GM19099 (cell line): ENCODE results near the gene TRIB2.

Source experiments
- POLR2A ChIP-seq: IDR thresholded peaks from 3 replicates; pipeline ENCODE4 v1.6.1; 2011; ENCODE audit warnings: low read depth; ENCODE audit not compliant: insufficient read length; ENCODE audit errors: extremely low read depth

TRIB2 gene

DNA sequence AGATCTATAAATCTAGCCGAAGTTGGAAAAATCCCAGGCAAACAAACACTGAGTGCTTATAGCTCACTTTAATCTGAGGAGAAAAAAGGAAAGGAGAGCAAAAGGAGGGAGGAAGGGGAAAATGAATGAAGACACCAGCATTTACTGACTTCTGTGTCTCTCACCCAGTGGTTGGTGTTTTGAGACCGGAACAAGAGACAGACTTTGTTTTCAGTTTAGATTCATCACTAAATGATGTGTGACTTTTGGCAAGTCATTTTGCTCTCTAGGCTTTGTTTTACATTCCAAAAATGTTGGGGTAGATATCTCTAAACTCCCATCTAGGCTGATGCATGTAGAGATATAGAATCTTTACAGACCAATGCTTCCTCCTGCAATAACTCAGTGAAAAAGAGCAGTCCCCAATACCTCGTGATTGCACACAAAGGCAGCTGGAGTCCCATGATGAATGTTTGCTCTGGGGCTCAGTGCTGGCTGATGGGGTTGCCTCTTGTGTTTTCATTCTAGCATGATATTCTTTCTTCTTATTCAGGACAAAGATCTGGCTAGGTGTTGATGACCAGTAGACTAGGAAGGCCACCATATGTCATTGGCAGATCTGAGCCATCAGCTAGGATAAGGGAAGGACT lies 51.4 kb downstream of the TRIB2 start:
- no peak for TF ChIP-seq POLR2A

DNA sequence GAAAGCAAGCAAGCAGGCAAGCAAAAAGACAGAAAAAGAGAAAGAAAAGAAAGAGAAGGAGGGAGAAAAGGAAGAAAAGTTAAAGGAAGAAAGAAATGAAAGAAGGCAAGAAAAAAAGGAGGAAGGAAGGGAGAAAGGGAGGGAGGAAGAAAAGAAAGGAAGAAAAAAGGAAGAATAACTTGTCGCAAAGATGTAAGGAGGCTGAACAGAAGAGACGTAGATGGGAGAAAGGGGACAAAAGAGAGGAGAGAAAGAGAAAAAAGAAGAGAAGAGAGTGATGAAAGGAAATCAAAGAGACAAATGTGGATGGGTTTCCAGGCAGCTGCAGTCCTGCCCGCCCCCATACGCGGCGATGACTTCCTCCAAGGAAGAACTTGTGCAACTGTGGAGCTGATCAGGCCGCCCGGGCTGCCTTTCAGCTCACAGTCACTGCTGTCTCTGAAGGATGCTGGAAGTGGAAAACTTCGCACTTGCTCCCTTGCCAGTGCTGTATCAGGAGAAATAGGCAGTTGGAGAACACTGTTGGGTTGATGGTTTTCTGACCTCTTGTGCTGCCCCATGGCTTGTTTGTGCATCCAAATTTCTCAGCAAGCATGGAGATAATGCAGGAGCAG lies 52.9 kb downstream of the TRIB2 start:
- TF ChIP-seq POLR2A, result no peak

DNA sequence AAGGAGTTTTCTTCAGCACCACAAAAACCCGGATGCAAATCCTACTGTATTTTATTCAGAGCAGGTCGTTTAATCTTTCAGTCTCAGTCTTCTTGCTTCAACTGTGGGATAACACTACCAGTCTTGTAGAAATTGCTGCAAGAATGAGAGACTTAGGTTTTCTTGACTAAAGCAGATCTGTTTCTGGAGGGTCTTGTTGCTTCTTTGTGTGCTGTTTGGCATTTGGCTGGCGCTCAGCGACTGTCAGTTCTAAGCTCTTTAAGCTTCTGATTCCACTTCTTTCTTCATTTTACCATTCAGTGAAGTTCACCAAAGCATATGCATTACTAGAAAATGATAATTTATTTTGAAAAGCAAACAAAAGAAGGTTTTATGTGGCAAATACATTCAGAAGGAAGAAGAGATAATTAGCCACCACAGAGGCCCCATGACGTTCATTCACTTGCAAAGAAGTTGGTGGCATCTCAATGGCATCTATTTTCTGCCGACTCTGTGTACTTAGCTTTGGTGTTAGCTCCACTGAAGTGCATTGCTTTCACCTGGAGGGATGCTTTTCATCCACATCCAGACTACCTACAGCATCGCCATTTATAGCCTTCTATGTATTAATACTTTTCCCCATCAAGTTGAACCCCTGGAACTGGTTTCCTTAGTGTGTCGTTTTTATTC lies 53.7 kb downstream of the TRIB2 start:
- no peak for TF ChIP-seq POLR2A

GRCh38 chr2:12771154-12771553 lies 54.4 kb downstream of the TRIB2 start:
- no peak for TF ChIP-seq POLR2A

DNA sequence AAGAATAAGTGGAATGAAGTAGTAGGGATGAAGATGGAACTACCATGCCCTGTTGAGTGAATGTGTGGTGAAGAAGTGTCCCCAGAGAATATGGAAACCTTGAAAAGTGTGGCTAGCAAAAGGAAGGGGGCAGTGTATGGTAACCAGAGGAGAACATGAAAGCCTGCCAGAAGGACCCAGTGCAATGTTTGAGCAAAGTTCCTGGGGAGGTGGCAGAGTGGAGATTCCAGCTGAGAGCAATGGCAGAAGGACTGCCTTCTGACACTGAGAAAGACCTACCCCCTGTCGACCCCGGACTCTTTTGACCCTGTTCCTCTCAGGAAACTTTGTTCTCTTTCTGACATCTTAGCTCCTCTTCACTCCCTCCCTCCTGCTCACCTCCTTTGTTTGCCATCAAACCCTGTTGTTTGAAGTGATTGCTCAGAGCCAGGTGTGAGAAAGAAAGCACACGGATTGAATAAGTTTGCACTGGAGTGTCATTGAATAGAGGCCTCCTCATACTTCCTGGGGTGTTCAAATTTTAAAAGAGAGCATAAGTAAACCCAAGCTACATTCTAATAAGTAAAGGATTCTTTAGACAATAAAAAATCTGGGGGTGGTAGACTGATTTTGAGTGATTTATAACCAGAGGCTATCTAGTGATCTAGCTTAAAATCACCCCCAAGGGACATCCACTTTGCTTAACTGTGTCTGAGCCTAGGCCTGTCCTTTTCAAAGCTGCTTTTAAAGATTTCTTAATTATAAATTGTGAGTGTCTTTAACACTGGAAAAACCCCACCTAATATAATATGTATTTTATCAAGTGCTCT lies 57.1 kb downstream of the TRIB2 start:
- TF ChIP-seq POLR2A, result no peak

DNA sequence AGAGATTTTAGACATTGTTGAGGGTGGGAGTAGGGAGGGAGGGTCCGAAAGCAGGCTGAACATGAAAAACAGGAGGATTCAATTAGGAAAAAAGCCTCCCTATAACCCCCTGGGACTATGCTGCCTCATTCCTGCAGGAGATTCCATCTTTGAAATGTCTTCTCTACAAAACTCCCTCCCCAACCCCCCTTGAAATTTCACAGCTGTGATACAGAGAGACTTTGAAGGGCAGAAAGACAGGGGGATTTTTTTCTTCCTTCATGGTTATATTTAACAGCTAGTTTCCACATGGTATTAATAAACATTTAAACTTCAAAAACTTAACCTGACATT lies 57.6 kb downstream of the TRIB2 start:
- no peak for TF ChIP-seq POLR2A

DNA sequence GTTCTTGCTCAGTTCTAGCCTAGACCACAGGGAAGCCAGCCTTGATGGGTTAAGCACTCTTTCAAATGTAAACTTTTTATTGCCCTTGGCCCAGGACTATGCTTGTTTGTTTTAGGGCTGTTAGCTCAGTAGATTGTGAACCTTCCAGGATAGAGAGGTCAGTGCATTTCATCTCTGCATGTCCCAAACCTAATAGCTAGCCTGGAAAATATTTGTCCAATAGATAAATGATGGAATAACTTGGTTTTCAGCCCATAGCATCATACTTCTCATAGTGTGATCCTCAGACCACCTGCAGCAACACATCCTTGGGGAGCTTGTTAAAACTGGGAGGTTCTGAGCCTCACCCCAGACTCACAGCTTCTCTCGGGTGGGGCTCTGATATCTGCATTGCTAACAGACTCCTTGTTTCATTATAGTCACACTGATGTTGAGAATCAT lies 59.8 kb downstream of the TRIB2 start:
- no peak for TF ChIP-seq POLR2A

DNA sequence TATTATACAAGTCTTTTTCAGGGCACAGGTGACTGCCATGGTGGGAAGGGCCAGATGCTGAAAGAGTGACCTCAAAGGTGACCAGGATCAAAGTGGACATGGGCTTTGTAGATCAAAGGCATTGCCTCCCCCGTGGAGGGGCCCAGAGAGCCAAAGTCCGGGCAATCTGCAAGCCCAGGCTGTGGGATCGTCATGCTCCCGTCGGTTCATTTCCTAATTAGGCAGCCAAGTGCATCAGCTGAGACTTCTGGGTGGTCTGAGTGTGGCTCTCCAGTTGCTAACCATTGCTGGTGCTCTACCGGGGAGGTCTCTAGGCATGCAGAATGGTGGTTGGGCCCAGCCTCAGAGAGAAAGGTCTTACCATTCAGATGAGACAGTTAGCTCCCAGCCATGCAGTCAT lies 61.6 kb downstream of the TRIB2 start:
- TF ChIP-seq POLR2A, result no peak

- no peak for TF ChIP-seq POLR2A
Observed at GRCh38 chr2:12778811-12779579, 62.3 kb downstream of the TRIB2 start.

DNA sequence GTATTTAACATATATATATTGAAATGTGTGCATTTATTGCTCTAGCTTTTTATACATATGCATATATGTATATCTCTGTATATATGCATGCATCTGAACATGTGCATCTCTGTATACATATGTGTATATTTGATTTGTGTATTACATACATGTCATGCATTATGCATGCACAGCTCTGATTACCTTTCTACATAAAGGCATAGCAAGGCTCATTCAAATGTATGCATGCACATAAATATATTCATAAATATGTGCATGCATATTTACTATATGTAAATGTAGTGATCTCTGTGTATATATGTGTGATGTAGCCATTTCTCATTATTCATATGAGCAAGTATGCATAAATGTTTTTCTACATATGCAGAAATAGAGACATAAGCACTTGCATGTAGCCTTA lies 64.6 kb downstream of the TRIB2 start:
- no peak for TF ChIP-seq POLR2A

DNA sequence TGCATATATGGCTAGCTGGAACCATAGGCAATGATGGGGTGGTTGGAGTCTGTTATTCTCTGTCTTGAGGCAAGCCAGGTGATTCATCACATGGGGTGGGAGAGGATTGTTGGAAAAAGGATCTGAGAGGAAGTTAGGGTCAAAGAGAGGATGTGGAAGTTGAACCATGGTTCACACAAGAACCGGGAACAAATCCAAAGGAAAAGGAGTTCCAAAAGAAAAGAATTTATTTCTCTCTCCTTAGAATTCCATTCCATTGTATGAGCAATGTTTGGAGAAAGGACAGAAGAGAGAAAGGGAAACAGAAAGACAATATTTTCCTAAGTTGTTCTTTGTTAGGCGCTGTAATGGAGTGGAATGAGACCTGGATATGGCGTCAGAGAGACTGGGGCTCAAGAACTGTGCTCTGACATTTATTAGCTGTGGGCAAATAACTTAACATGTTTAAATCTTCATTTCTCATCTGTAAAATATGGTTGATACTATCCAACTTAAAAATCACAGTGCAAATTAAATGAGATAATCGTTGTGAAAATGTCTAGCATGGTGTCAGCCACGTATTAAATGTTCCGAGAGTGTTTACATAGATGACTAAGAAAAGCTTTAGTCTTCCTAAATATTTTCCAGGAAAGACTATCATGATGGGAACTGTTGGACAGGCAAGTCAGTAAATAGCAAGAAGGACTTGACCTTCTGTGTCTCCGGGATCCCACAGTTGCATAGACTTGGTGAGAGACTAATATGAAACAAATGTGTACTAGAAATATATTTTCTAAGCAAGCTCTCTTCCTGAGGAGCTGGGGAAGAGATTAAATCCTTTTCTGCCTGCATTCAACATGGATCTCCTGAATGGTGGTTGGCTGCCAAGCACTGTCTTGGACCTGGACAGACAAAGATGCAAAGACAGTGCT lies 71.4 kb downstream of the TRIB2 start:
- no peak for TF ChIP-seq POLR2A

GRCh38 chr2:12791906-12792305 lies 75.2 kb downstream of the TRIB2 start:
- no peak for TF ChIP-seq POLR2A
